ENCODE measurements around the gene GSTM2. TPM values are rescaled to one million over a fixed set of nuclear protein-coding genes. Genes with fewer than 3 reads are reported as not detected.

GSTM2 gene
- total and polyA plus RNA-seq, 4 donors = 7.1 to 15.1 (median 7.9) TPM

DNA sequence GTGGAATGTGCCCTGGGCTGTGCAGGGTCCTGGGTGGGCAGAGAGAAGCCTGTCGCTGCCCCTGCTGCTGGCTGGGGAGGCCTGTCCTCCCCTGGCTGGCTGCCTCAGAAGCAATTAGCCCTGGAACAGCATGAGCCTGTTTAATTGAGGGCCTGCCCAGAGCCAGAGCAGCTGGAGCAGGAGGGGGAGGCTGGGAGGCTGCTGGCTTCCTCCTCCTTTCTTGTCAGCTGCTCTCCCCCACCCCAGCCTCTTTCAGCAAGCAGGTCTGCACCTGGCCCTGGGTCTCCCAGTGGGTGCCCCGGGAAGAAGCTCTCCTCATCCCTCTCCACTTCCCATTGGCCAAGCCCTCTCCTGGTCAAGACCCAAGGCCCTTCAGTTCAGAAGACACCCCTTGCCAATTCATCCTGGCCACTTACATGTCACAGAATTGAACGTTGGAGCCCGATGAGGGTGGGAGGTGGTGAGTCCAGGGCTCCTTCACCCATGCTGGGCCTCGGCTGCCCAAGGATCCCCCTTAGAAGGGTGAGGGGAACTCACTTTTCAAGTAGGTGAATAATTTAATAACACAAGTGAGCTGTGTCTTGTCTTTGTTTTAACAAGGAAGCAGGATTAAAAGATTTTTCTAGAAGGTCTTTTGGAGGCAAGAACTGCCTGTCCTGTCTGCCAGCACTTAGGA lies 35.0 kb upstream of the GSTM2 start (continued):
- TF ChIP-seq, protein P1, sequence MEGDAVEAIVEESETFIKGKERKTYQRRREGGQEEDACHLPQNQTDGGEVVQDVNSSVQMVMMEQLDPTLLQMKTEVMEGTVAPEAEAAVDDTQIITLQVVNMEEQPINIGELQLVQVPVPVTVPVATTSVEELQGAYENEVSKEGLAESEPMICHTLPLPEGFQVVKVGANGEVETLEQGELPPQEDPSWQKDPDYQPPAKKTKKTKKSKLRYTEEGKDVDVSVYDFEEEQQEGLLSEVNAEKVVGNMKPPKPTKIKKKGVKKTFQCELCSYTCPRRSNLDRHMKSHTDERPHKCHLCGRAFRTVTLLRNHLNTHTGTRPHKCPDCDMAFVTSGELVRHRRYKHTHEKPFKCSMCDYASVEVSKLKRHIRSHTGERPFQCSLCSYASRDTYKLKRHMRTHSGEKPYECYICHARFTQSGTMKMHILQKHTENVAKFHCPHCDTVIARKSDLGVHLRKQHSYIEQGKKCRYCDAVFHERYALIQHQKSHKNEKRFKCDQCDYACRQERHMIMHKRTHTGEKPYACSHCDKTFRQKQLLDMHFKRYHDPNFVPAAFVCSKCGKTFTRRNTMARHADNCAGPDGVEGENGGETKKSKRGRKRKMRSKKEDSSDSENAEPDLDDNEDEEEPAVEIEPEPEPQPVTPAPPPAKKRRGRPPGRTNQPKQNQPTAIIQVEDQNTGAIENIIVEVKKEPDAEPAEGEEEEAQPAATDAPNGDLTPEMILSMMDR (IDR thresholded peaks at IDR 0.05; ENCODE audit: low read depth, low read length, missing input control) = no peak
- TF ChIP-seq GABPA (IDR thresholded peaks at IDR 0.05 in 1 of 2, conservative IDR thresholded peaks at IDR 0.05 in 1 of 2) = no peak
- TF ChIP-seq, protein P2, sequence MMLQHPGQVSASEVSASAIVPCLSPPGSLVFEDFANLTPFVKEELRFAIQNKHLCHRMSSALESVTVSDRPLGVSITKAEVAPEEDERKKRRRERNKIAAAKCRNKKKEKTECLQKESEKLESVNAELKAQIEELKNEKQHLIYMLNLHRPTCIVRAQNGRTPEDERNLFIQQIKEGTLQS (IDR thresholded peaks at IDR 0.05) = no peak
- TF ChIP-seq FOXA2 (IDR thresholded peaks at IDR 0.05) = no peak
- TF ChIP-seq RXRA (IDR thresholded peaks at IDR 0.05) = no peak
- no peak for TF ChIP-seq HNF4G (IDR thresholded peaks at IDR 0.05)
- no peak for TF ChIP-seq EGR1 (IDR thresholded peaks at IDR 0.05; ENCODE audit: low read depth in 2 of 2)

DNA sequence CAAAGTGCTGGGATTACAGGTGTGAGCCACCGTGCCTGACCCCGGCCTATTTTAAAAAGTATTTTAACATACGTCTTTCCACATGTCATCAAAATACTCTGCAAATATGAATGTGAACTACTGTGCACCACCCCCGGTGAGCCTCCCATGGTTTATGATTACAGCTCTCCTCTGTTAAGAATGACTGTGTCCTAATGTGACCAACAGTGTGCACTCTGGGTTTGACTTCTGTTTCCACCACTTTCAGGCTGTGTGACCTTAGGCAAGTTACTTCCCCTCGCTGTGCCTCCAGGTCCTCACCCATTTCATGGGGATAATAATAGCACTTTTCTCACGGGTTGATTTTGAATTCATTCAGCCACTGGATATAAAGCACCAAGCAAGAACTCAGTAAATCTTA lies 33.6 kb upstream of the GSTM2 start:
- Histone ChIP-seq H3K27me3 (ENCODE audit: control insufficient read depth in 4 of 4, insufficient read depth in 4 of 4, low read length in 3 of 4) (no peaks in the 10 kb centered on the region), H3K9me3 (ENCODE audit: control insufficient read depth in 4 of 4, low read length in 3 of 4) (no peaks in the 10 kb centered on the region), H3K4me1 (ENCODE audit: control insufficient read depth in 4 of 4, insufficient read depth in 4 of 4, low read length in 3 of 4) (peaks cover 0 to 9% (median 4%) of the 10 kb centered on the region in 4 donors), H3K9ac (ENCODE audit: low read depth in 1 of 2, low read length in 2 of 2) (no peak overlapping the region), H3K27ac (ENCODE audit: low read depth in 1 of 2, low read length in 2 of 2) (no peak overlapping the region), H3K36me3 (ENCODE audit: control insufficient read depth in 4 of 4, insufficient read depth in 3 of 4, low read depth in 1 of 4, low read length in 3 of 4) (peaks cover 5 to 26% (median 8%) of the 10 kb centered on the region in 4 donors), H3K4me3 (ENCODE audit: low read depth in 1 of 3, low read length in 3 of 3) (no peak overlapping the region)
- 82% methylated on average over 6 of the region's 6 CpGs for WGBS
- no peak for DNase-seq (ENCODE audit: low spot score)
- no peak for TF ChIP-seq FOXA2 (IDR thresholded peaks at IDR 0.05)
- TF ChIP-seq YY1 (IDR thresholded peaks at IDR 0.05) = no peak
- TF ChIP-seq, protein P3, sequence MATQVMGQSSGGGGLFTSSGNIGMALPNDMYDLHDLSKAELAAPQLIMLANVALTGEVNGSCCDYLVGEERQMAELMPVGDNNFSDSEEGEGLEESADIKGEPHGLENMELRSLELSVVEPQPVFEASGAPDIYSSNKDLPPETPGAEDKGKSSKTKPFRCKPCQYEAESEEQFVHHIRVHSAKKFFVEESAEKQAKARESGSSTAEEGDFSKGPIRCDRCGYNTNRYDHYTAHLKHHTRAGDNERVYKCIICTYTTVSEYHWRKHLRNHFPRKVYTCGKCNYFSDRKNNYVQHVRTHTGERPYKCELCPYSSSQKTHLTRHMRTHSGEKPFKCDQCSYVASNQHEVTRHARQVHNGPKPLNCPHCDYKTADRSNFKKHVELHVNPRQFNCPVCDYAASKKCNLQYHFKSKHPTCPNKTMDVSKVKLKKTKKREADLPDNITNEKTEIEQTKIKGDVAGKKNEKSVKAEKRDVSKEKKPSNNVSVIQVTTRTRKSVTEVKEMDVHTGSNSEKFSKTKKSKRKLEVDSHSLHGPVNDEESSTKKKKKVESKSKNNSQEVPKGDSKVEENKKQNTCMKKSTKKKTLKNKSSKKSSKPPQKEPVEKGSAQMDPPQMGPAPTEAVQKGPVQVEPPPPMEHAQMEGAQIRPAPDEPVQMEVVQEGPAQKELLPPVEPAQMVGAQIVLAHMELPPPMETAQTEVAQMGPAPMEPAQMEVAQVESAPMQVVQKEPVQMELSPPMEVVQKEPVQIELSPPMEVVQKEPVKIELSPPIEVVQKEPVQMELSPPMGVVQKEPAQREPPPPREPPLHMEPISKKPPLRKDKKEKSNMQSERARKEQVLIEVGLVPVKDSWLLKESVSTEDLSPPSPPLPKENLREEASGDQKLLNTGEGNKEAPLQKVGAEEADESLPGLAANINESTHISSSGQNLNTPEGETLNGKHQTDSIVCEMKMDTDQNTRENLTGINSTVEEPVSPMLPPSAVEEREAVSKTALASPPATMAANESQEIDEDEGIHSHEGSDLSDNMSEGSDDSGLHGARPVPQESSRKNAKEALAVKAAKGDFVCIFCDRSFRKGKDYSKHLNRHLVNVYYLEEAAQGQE (IDR thresholded peaks at IDR 0.05) = no peak
- TF ChIP-seq, protein P4, sequence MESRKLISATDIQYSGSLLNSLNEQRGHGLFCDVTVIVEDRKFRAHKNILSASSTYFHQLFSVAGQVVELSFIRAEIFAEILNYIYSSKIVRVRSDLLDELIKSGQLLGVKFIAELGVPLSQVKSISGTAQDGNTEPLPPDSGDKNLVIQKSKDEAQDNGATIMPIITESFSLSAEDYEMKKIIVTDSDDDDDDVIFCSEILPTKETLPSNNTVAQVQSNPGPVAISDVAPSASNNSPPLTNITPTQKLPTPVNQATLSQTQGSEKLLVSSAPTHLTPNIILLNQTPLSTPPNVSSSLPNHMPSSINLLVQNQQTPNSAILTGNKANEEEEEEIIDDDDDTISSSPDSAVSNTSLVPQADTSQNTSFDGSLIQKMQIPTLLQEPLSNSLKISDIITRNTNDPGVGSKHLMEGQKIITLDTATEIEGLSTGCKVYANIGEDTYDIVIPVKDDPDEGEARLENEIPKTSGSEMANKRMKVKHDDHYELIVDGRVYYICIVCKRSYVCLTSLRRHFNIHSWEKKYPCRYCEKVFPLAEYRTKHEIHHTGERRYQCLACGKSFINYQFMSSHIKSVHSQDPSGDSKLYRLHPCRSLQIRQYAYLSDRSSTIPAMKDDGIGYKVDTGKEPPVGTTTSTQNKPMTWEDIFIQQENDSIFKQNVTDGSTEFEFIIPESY (IDR thresholded peaks at IDR 0.05) = no peak
- no peak for TF ChIP-seq FOXA1 (IDR thresholded peaks at IDR 0.05)
- no peak for TF ChIP-seq HNF4G (IDR thresholded peaks at IDR 0.05)
- TF ChIP-seq JUND (IDR thresholded peaks at IDR 0.05) = no peak
- TF ChIP-seq, protein P1 (IDR thresholded peaks at IDR 0.05; ENCODE audit: low read depth, low read length, missing input control) = no peak

Measured in liver (tissue), 9 donors.